ENCODE measurements around the gene DICER1.

The DICER1 gene

DNA sequence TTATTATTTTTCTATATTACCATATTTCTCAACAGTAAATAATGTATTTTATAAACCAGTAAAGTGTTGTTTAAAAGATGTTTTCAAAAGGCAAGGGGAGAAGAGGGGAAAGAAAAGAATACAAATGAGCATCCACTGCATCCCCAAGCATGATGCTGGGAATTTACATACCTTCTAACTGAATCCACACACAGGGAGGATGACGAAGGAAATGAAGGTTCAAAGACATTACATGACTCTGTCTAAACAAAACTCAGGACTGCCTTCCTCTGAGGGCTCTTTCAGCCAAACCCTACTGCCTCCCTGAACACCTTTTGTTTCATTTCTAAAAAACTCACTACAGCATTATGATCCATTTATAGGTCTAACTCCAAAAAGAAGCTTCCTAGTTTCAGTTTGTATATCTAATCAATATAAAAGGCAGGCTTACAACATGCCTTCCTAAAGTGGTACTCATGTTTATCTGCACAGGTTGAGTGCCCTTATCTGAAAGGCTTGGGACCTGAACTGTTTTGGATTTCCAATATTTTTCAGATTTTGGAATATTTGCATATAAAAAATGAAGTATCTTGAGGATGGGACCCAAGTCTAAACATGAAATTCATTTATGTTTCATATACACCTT, 30.3 kb downstream of the DICER1 start:
- Mint-ChIP-seq H3K9me3 (no peaks in the 10 kb centered on the region), H3K4me1 (peaks cover 16% of the 10 kb centered on the region), H3K4me3 (no peak overlapping the region), H3K27me3 (no peaks in the 10 kb centered on the region), H3K27ac (no peak overlapping the region)
- DNase-seq (no peak), ATAC-seq (no peak)

DNA sequence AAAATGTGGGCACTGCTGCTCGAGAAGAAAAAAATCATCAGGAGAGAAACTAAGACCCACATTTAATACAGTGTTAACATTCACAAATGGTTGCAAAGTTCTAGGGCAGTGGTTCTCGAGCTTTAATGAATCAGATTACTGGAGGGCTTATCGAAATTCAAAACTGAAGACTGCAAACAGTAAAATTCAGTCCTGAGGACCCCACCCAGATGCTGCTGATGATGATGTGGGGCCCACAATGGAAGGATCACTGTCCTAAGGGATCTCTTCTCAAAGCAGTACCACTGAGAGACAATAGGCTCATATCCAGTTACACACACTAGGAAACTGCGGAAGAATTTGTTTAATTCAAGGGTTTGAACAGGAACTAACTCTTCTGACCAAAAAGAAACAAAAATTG, 31.4 kb downstream of the DICER1 start:
- no peak overlapping the region for H3K27ac Mint-ChIP-seq
- H3K4me3 Mint-ChIP-seq, result no peak overlapping the region
- peaks cover 16% of the 10 kb centered on the region for H3K4me1 Mint-ChIP-seq
- no peaks in the 10 kb centered on the region for H3K27me3 Mint-ChIP-seq
- no peak for ATAC-seq
- no peak for DNase-seq
- H3K9me3 Mint-ChIP-seq, result no peaks in the 10 kb centered on the region

GRCh38 chr14:95125221-95125620, 32.1 kb downstream of the DICER1 start:
- Mint-ChIP-seq H3K9me3 (no peaks in the 10 kb centered on the region), H3K4me1 (peaks cover 16% of the 10 kb centered on the region), H3K27me3 (no peaks in the 10 kb centered on the region), H3K4me3 (no peak overlapping the region), H3K27ac (peak overlapping the region in 1 of 2 donors; percentile 81)
- ATAC-seq (no peak), DNase-seq (no peak)

- peak overlapping the region in 1 of 2 donors; percentile 29 for H3K27ac Mint-ChIP-seq
- no peak for DNase-seq
- peaks cover 11% of the 10 kb centered on the region for H3K4me1 Mint-ChIP-seq
- no peaks in the 10 kb centered on the region for H3K9me3 Mint-ChIP-seq
- H3K4me3 Mint-ChIP-seq, result no peak overlapping the region
- no peak for ATAC-seq
- H3K27me3 Mint-ChIP-seq, result no peaks in the 10 kb centered on the region
Observed at GRCh38 chr14:95123891-95124579, 33.3 kb downstream of the DICER1 start.

GRCh38 chr14:95122621-95122945, 34.7 kb downstream of the DICER1 start:
- DNase-seq (no peak), ATAC-seq (no peak)
- H3K27ac Mint-ChIP-seq, result no peak overlapping the region
- H3K9me3 Mint-ChIP-seq, result no peaks in the 10 kb centered on the region
- no peaks in the 10 kb centered on the region for H3K27me3 Mint-ChIP-seq
- H3K4me1 Mint-ChIP-seq, result no peaks in the 10 kb centered on the region
- H3K4me3 Mint-ChIP-seq, result no peak overlapping the region

GRCh38 chr14:95121911-95122620, 35.3 kb downstream of the DICER1 start:
- no peaks in the 10 kb centered on the region for H3K9me3 Mint-ChIP-seq
- H3K27ac Mint-ChIP-seq, result peak overlapping the region in 1 of 2 donors; percentile 43
- DNase-seq (no peak), ATAC-seq (no peak)
- H3K27me3 Mint-ChIP-seq, result no peaks in the 10 kb centered on the region
- no peak overlapping the region for H3K4me3 Mint-ChIP-seq
- no peaks in the 10 kb centered on the region for H3K4me1 Mint-ChIP-seq

- Mint-ChIP-seq H3K27me3 (no peaks in the 10 kb centered on the region), H3K4me1 (no peaks in the 10 kb centered on the region), H3K9me3 (no peaks in the 10 kb centered on the region), H3K4me3 (no peak overlapping the region), H3K27ac (no peak overlapping the region)
- no peak for DNase-seq
- ATAC-seq, result no peak
Observed at GRCh38 chr14:95119336-95119735, 38.0 kb downstream of the DICER1 start.

- Mint-ChIP-seq H3K27ac (no peak overlapping the region), H3K27me3 (no peaks in the 10 kb centered on the region), H3K9me3 (no peaks in the 10 kb centered on the region), H3K4me1 (no peaks in the 10 kb centered on the region), H3K4me3 (no peak overlapping the region)
- no peak for ATAC-seq
- no peak for DNase-seq
Observed at GRCh38 chr14:95117937-95118721, 39.2 kb downstream of the DICER1 start.

DNA sequence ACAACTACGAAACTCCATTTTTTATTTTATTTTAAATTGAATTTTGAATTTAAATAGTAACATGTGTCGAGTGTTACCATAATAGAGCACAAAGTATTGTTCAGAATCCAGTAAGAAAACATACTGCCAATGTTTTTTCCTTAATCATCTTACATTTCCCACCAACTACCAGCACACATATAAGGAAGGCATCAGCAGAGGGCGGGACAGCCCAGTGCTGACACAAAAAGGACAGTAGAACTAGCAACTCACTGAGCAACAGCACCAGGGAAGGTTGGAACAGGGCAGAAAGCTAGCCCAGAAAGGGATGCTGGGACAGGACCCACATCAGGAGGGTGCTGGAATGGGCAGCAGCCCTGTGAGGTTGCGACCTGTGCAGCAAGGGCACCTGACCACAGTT, 43.9 kb downstream of the DICER1 start:
- Mint-ChIP-seq H3K4me1 (no peaks in the 10 kb centered on the region), H3K27me3 (no peaks in the 10 kb centered on the region), H3K4me3 (no peak overlapping the region), H3K9me3 (no peaks in the 10 kb centered on the region), H3K27ac (peak overlapping the region in 1 of 2 donors; percentile 4)
- no peak for ATAC-seq
- DNase-seq, result no peak

GRCh38 chr14:95111507-95112164, 45.7 kb downstream of the DICER1 start:
- Mint-ChIP-seq H3K4me1 (no peaks in the 10 kb centered on the region), H3K27ac (no peak overlapping the region)
- ATAC-seq, result no peak

DNA sequence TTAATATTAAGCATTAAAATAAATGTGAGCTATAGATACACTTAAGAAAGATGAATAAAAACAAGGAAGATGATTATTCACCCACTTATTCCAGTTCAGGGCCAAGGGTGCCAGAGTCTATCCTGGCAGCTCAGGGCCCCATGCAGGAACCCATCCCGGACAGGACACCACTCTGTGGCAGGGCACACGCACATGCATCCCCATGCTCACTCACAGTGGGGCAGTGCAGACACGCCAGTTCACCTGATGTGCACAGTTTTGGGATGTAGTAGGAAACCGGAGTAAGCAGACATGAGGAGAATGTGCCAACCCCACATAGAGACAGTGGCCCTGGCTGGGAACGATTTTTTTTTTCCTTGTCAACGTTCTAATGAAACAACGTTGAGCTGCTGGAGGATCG, 47.2 kb downstream of the DICER1 start:
- DNase-seq (no peak), ATAC-seq (no peak)
- no peak overlapping the region for H3K4me3 Mint-ChIP-seq
- no peaks in the 10 kb centered on the region for H3K27me3 Mint-ChIP-seq
- no peaks in the 10 kb centered on the region for H3K4me1 Mint-ChIP-seq
- H3K9me3 Mint-ChIP-seq, result no peaks in the 10 kb centered on the region
- no peak overlapping the region for H3K27ac Mint-ChIP-seq

More at GRCh38 chr14:95111507-95112164, 45.7 kb downstream of the DICER1 start:
- Mint-ChIP-seq H3K9me3 (no peaks in the 10 kb centered on the region), H3K4me3 (no peak overlapping the region), H3K27me3 (no peaks in the 10 kb centered on the region)
- no peak for DNase-seq

DNA sequence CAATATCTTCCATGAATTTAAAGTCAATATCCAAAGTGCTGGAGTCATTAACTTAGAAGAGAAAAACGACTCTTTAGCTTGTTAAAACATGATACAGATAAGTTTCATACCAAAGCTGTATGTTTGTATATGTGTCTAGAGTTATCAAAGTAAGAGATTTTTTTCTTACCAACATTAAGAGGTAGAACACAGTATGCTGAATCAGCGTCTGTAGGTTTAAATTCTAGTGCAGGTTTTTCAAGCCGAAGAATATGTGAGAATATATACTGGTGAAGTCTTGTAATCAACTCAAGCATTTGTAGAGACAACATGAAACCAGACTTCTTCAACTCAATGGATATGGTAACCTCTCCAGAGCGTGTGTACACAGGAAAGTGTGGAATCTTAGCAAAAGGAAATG, 49.6 kb downstream of the DICER1 start:
- Mint-ChIP-seq H3K27me3 (no peaks in the 10 kb centered on the region), H3K4me1 (peaks cover 3% of the 10 kb centered on the region), H3K9me3 (no peaks in the 10 kb centered on the region), H3K4me3 (no peak overlapping the region), H3K27ac (peak overlapping the region in 1 of 2 donors; percentile 38)
- ATAC-seq (no peak), DNase-seq (no peak)

DNA sequence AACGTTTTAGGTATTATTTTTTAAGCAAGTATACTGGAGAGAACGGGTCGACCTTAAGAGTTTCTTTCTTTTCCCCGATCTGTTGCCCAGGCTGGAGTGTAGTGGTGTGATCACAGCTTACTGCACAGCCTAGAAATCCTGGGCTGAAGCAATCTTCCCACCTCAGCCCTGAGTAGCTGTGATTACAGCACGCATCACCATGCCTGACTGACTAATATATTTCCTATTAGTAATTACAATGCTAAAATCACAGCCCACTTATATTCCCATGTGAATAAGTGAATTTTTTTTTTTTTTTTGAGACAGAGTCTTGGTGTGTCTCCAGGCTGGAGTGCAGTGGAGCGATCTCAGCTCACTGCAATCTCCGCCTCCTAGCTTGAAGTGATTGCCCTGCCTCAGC, 50.4 kb downstream of the DICER1 start:
- H3K27ac Mint-ChIP-seq, result no peak overlapping the region
- no peak for ATAC-seq
- H3K4me1 Mint-ChIP-seq, result peaks cover 10% of the 10 kb centered on the region
- DNase-seq, result no peak
- H3K9me3 Mint-ChIP-seq, result no peaks in the 10 kb centered on the region
- no peak overlapping the region for H3K4me3 Mint-ChIP-seq
- no peaks in the 10 kb centered on the region for H3K27me3 Mint-ChIP-seq

DNA sequence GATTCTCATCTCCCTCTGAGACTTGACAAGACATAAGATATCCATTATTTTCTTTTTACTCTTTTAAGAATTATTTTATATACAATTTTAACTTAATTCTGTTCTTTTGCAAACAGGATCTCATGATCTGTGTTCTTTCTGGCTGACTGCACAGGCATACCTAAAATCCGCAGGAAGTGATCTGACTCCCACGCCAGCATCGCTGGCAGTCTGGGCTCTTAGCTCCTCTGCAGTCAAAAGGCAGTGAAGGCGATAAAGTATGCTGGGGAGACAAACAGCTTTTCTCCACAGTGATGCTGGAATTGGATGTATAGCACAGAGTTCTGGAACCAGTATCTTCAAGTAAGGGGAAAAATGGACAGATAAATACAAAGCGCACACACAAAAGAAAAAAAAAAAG, 52.4 kb downstream of the DICER1 start:
- ATAC-seq (no peak), DNase-seq (no peak)
- Mint-ChIP-seq H3K4me3 (no peak overlapping the region), H3K4me1 (peaks cover 20% of the 10 kb centered on the region), H3K9me3 (no peaks in the 10 kb centered on the region), H3K27me3 (no peaks in the 10 kb centered on the region), H3K27ac (no peak overlapping the region)

DNA sequence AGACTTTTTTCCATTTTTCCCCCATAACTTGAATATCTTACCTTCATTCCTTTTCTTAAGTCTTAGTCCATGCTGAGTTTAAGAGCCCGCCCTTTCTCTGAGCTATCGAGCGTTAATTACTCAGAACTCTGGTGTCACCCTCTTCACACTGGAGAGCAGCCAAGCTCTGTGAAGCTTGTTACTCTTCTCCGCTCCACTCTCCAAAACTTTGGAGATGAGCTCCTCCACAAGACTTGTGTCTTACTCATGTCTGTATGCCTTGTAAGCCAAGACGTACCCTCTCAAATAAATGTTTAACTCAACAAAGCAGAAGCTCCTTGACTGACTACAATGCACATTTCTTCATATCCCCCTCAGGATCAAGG, 54.7 kb downstream of the DICER1 start:
- no peak for ATAC-seq
- H3K4me3 Mint-ChIP-seq, result no peak overlapping the region
- no peaks in the 10 kb centered on the region for H3K9me3 Mint-ChIP-seq
- H3K4me1 Mint-ChIP-seq, result peaks cover 20% of the 10 kb centered on the region
- no peaks in the 10 kb centered on the region for H3K27me3 Mint-ChIP-seq
- peak overlapping the region; percentile 4 to 43 for H3K27ac Mint-ChIP-seq
- DNase-seq, result no peak
